GM10266 (cell line): Measurements from ENCODE around the gene TAAR6.
"Not testable (repeated sequence)": the region's sequence is repeated elsewhere in the genome, so short reads cannot be mapped to it uniquely, and the experiment has no call there.

Source experiments
- DNase-seq: peaks from one replicate; pipeline ENCODE4 v3.0.0; 2012; ENCODE audit errors: extremely low spot score
- TF ChIP-seq, protein P1 (sequence below): IDR thresholded peaks from 2 replicates; pipeline ENCODE4 v1.5.1; 2012; ENCODE audit warnings: mild to moderate bottlenecking, low read depth; ENCODE audit not compliant: control insufficient read depth, insufficient read depth; ENCODE audit errors: missing control alignments

TAAR6 gene

DNA sequence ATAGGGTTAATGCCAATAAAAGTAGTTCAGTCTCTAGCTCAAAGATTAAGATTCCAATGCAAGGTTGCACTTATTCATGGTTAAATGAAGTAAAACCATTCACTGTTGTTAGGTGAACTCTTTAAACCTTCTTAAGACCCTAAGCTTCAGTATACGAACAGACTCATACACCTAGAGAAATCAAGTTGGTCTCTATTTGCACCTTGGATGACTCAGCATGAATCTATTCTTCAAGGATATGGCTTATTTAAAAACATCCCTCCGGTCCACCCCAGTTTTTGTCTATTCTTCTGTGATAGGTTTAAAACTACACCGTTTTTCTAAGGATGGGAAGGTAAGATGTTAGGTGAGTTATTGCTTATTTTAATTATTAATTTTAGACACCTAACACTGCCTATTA lies 33.0 kb upstream of the TAAR6 start:
- TF ChIP-seq, protein P1, sequence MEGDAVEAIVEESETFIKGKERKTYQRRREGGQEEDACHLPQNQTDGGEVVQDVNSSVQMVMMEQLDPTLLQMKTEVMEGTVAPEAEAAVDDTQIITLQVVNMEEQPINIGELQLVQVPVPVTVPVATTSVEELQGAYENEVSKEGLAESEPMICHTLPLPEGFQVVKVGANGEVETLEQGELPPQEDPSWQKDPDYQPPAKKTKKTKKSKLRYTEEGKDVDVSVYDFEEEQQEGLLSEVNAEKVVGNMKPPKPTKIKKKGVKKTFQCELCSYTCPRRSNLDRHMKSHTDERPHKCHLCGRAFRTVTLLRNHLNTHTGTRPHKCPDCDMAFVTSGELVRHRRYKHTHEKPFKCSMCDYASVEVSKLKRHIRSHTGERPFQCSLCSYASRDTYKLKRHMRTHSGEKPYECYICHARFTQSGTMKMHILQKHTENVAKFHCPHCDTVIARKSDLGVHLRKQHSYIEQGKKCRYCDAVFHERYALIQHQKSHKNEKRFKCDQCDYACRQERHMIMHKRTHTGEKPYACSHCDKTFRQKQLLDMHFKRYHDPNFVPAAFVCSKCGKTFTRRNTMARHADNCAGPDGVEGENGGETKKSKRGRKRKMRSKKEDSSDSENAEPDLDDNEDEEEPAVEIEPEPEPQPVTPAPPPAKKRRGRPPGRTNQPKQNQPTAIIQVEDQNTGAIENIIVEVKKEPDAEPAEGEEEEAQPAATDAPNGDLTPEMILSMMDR, result no peak
- DNase-seq, result no peak

DNA sequence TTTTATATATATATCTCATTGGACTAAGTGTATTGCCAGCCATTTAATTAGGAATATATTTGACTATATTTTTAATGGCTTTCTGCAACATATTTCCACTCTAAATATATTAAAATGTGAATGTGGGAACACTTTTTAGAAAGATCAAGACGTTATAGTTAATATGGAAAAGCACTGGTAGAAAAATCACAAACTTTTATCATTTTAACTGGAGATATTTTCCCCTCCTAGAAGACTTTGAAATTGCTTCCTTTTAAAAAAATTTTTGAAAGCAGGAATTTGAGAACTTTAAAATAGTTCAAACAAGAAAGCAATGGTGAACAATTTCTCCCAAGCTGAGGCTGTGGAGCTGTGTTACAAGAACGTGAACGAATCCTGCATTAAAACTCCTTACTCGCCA lies 32.1 kb upstream of the TAAR6 start, which contains the start of gene TAAR9:
Gene TAAR9, plus strand, starts transcription at position 301 of the 400 bp plus-strand sequence. Its CDS starts 13 bp downstream, at position 314.
- TF ChIP-seq, protein P1, result no peak
- no peak for DNase-seq

DNA sequence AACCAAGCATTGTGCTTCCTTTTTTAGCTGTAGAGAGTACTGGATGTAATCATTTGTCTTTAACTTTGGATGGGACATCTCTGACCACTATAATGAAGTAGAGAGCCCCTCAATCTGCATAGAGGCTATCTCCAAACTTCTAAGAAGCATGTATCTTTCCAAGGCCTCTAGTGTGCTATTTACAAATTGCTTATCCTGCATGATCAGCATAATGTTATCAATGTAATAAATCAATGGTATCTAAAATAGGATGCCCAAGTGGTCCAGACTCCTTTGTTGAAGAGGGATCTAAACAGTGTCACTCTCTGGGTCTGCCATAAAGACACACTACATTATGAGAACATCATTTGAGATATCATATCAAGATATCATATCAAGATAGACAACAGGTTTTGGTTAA lies 25.3 kb upstream of the TAAR6 start:
- no peak for DNase-seq
- TF ChIP-seq, protein P1, result no peak

DNA sequence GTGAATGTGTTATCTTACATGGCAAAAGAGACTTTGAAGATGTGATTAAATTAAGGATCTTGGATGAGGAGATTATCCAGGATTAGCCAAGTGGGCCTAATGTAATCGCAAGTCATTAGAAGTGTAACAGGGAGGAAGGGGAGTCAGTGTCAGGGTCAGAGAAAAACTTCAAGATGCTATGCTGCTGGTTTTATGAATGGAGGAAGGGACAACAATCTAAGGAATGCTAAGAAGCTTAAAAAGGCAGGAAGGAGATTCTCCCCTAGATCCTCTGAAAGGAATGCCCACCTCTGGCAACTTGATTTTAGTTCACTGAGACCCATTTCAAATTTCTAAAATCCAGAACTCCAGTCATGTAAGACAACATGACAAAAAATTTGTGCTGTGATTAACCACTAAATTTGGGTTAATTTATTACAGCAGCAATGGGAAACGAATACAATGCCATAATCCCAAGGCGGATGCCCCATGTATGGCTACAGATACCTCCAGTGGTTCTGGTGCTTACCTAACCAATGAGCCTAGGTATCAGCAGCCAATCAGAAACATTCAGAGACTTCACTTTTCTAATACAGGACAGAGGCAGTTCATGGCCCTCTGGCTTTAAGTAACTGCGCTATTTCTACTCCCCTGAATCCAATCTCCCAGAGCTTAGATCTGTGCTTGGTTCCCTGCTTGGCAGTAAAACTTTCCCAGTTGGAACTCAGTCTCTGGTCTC lies 21.2 kb upstream of the TAAR6 start:
- TF ChIP-seq, protein P1, result no peak

DNA sequence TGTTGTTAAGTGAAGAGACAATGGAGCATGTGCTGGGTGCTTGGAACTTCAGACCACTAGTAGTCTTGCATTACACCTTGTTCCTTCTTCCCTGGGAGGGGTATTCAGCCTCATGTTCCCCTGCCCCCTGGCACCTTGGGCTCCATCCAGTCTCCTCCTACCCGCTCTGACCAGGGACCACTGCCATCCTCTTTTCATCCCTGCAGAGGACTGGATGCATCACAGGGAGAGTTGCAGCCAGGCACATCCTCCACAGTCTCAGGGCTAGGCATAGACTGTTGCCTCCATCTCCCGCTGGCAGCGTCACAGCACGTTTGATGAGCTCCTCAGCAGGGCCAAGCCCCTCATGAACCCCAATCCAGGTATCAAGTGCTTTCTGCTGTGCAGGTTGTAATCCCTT lies 18.9 kb upstream of the TAAR6 start:
- TF ChIP-seq, protein P1, result no peak
- DNase-seq, result no peak

More for the DNA sequence above, 21.2 kb upstream of the TAAR6 start:
- DNase-seq, result no peak

DNA sequence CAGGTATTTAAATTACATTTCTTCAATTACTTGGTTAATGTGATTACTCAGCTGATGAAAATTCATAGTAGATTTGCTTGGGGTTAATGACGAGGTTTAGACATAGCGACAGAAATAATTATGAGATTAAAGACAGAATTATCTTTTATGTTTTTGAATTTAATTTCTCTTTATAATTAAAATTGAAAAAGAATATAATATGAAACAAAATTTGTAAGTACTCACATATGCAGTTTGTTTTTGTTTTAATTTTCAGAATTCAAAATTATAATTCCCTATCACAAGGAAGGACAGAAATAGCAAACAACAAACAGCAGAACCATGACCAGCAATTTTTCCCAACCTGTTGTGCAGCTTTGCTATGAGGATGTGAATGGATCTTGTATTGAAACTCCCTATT lies 17.8 kb upstream of the TAAR6 start, which contains the start of gene TAAR8:
Gene TAAR8, plus strand, starts transcription at position 301 of the 400 bp plus-strand sequence. Its CDS starts 21 bp downstream, at position 322.
- no peak for DNase-seq
- TF ChIP-seq, protein P1, result no peak

DNA sequence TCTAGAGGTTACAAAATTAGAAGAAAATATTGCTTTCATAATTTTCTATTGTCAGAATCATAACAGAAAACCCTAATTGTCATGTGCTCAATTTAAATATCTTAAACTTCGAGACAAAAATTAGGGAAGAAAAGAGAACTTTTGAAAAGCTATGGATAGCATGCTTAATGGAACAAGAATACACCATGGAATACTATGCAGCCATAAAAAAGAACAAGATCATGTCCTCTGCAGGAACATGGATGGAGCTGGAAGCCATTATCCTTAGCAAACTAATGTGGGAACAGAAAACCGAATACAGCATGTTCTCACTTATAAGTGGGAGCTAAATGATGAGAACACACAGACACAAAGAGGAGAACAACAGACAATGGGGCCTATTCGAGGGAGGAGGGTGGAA lies 10.0 kb upstream of the TAAR6 start:
- not testable (repeated sequence) for DNase-seq
